Neural cell (in vitro differentiated cells): ENCODE data around the gene SYNC.

ENCODE experiments used
- EZH2 ChIP-seq: fragments of 200-600, 300-800 bp; shearing (Covaris generic), sonication (generic); IDR thresholded peaks from 2 replicates; pipeline ENCODE4 v1.6.1; 2014; ENCODE audit warnings: antibody characterized with exemption, low read length, borderline replicate concordance, mild to moderate bottlenecking; ENCODE audit not compliant: insufficient read depth, poor library complexity, severe bottlenecking
- RAD21 ChIP-seq: fragments of 450-650 bp; conservative IDR thresholded peaks from 2 replicates; pipeline ENCODE4 v1.6.1; 2014; ENCODE audit warnings: antibody characterized with exemption, mild to moderate bottlenecking, moderate library complexity
- TAF1 ChIP-seq: IDR thresholded peaks from 2 replicates; pipeline ENCODE4 v1.6.1; 2012; ENCODE audit warnings: low read depth
- TF ChIP-seq, protein P1 (sequence below): fragments of 450-650 bp; IDR thresholded peaks from 2 replicates; pipeline ENCODE4 v1.5.1; 2014; ENCODE audit warnings: antibody characterized with exemption, mild to moderate bottlenecking, moderate library complexity; ENCODE audit not compliant: poor library complexity, severe bottlenecking

DNA sequence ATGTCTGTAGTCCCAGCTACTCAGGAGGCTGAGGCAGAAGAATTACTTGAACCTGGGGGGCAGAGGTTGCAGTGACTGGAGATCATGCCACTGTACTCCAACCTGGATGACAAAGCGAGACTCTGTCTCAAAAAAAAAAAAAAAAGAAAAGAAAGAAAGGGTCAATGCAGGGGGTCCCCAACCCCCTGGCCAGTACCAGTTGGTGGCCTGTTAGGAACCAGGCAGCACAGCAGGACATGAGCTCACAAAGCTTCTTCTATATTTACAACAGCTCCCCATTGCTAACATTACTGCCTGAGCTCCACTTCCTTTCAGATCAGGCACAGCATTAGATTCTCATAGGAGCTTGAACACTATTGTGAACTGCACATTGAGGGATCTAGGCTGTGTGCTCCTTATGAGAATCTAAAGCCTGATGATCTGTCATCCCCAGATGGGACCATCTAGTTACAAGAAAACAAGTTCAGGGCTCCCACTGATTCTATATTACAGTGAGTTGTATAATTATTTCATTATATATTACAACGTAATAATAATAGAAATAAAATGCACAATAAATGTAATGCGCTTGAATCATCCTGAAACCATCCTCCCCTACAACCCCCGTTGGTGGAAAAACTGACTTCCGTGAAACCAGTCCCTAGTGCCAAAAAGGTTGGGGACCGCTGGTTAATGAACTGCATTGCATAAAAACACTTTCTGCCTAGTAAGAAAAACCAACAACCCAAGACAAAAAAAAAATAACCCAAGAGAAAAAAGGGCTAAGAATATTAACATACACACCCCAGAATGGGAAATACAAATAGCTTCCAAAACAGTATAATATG lies 55.0 kb downstream of the SYNC start:
- TF ChIP-seq TAF1 (no peak), RAD21 (no peak), EZH2 (no peak)
- TF ChIP-seq, protein P1, sequence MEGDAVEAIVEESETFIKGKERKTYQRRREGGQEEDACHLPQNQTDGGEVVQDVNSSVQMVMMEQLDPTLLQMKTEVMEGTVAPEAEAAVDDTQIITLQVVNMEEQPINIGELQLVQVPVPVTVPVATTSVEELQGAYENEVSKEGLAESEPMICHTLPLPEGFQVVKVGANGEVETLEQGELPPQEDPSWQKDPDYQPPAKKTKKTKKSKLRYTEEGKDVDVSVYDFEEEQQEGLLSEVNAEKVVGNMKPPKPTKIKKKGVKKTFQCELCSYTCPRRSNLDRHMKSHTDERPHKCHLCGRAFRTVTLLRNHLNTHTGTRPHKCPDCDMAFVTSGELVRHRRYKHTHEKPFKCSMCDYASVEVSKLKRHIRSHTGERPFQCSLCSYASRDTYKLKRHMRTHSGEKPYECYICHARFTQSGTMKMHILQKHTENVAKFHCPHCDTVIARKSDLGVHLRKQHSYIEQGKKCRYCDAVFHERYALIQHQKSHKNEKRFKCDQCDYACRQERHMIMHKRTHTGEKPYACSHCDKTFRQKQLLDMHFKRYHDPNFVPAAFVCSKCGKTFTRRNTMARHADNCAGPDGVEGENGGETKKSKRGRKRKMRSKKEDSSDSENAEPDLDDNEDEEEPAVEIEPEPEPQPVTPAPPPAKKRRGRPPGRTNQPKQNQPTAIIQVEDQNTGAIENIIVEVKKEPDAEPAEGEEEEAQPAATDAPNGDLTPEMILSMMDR, result no peak
